ENCODE results near the gene SLC6A11. TPM values are rescaled to one million over a fixed set of nuclear protein-coding genes. Genes with fewer than 3 reads are reported as not detected.
A peak's percentile ranks its signal among the peaks of the same experiment; 100 is the strongest.

The SLC6A11 gene
- total and polyA plus RNA-seq, 9 of the 15 experiments (the other 6 are each of a cell fraction or from before 2014, with no cell fraction given), result 0.04 TPM; not detected in 8

DNA sequence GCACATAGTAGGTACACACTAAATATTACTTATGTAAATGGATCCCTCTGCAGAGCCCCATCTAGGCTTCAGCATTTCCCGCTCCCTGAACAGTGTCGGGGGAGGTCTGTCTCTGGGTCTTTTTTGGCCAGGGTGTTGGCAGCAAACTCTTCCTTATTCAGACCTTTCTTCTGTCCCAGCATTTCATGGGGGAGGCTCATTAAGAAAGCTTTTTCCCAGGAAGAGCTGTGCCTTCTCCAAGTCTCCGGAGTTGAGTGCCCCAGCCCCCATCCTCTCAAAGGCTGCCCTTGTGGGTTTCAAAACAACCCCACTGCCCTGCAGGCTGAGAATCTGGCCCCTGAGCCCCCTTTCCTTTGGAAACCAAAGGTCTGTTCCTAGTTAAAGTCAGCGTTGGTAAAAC is 25.1 kb downstream of the SLC6A11 start:
- H3K9ac ChIP-seq (ENCODE audit: insufficient read depth in 1 of 2, low read depth in 2 of 2, low read length in 2 of 2), result no peak overlapping the region
- in situ Hi-C loops (cut with MboI) (no loop called here), intact Hi-C loops (cut with micrococcal nuclease) (no loop called here)
- H3K27me3 ChIP-seq (ENCODE audit: control insufficient read depth in 2 of 2, insufficient read depth in 2 of 2, low read length in 2 of 2), result peaks cover 6 to 35% of the 10 kb centered on the region in 2 experiments; a peak in 3 of 5 replicates
- ChIA-PET POLR2A (interaction anchor here (0.7 to 1.7 kb wide), 2 partner anchors 12 to 21 kb away, joined by 3 to 4 read pairs; no protein-coding TSS in a partner anchor), CTCF (ENCODE audit: low intra/inter-chr PET ratio) (no interaction called here)
- no peak overlapping the region for H2AFZ ChIP-seq (ENCODE audit: low read depth, low read length)
- TF ChIP-seq ZKSCAN1 (IDR thresholded peaks at IDR 0.05; ENCODE audit: low read depth, low read length), result 0 out of 2 replicates have a peak, but pooled peaks have one; percentile 13
- TF ChIP-seq ELF1 (tag; IDR thresholded peaks at IDR 0.05), result no peak
- TF ChIP-seq NCOA4 (IDR thresholded peaks at IDR 0.05; ENCODE audit: partially characterized antibody), result no peak
- 3% methylated on average over 4 of the region's 4 CpGs for WGBS (ENCODE audit: insufficient coverage, low coverage, missing lambda C conversion rate)
- H3K27ac ChIP-seq (ENCODE audit: extremely low read depth, low read depth, low read length), result no peak overlapping the region
- no TSS peak for BruUV-seq (replicated peaks)
- no peak for DNase-seq (ENCODE audit: extremely low read depth in 1 of 4, low spot score in 3 of 4)
- no peaks in the 10 kb centered on the region for H3K36me3 ChIP-seq (ENCODE audit: control insufficient read depth, insufficient read depth, low read length)
- H3K9me1 ChIP-seq (ENCODE audit: control insufficient read depth, insufficient read depth, low read length), result no peaks in the 10 kb centered on the region
- H3K4me2 ChIP-seq (ENCODE audit: insufficient read depth, low read length), result no peak overlapping the region
- no peaks in the 10 kb centered on the region; the same call in 1 of the 2 replicates for H4K20me1 ChIP-seq (replicated peaks; ENCODE audit: control insufficient read depth, insufficient read depth, low read length)
- H3K9me3 ChIP-seq (replicated peaks; ENCODE audit: control insufficient read depth, insufficient read depth, low read depth, low read length), result no peaks in the 10 kb centered on the region
- FAIRE-seq, result no peak
- no peaks in the 10 kb centered on the region for H3K79me2 ChIP-seq (ENCODE audit: control insufficient read depth, insufficient read depth, low read length)
- H3K4me3 ChIP-seq, result no peak overlapping the region
- ATAC-seq, result no peak
- no peaks in the 10 kb centered on the region for H3K4me1 ChIP-seq (replicated peaks in 1 of 2; ENCODE audit: control insufficient read depth in 2 of 2, insufficient read depth in 2 of 2, low read length in 2 of 2)

DNA sequence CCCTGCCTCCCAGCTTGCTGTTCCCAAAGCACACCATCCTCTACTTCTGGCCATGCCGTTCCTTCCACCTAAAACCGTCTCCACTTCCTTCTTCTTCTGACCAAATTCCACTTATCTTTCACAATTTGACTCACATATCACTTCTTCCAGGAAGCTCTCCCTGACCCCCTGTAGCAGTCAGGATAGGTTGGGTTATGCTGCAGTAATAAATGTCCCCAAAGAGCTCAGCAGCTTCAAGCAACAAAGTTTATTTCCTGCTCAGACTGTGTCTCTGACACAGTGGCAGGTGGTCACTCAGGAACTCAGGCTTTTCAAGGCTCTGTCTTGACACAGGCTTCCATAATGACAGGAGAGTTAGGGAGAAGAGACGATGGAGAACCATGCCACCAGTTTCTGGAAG is 27.4 kb downstream of the SLC6A11 start:
- BruUV-seq (replicated peaks), result no TSS peak
- in situ Hi-C loops (cut with MboI), result no loop called here
- TF ChIP-seq, protein P1, sequence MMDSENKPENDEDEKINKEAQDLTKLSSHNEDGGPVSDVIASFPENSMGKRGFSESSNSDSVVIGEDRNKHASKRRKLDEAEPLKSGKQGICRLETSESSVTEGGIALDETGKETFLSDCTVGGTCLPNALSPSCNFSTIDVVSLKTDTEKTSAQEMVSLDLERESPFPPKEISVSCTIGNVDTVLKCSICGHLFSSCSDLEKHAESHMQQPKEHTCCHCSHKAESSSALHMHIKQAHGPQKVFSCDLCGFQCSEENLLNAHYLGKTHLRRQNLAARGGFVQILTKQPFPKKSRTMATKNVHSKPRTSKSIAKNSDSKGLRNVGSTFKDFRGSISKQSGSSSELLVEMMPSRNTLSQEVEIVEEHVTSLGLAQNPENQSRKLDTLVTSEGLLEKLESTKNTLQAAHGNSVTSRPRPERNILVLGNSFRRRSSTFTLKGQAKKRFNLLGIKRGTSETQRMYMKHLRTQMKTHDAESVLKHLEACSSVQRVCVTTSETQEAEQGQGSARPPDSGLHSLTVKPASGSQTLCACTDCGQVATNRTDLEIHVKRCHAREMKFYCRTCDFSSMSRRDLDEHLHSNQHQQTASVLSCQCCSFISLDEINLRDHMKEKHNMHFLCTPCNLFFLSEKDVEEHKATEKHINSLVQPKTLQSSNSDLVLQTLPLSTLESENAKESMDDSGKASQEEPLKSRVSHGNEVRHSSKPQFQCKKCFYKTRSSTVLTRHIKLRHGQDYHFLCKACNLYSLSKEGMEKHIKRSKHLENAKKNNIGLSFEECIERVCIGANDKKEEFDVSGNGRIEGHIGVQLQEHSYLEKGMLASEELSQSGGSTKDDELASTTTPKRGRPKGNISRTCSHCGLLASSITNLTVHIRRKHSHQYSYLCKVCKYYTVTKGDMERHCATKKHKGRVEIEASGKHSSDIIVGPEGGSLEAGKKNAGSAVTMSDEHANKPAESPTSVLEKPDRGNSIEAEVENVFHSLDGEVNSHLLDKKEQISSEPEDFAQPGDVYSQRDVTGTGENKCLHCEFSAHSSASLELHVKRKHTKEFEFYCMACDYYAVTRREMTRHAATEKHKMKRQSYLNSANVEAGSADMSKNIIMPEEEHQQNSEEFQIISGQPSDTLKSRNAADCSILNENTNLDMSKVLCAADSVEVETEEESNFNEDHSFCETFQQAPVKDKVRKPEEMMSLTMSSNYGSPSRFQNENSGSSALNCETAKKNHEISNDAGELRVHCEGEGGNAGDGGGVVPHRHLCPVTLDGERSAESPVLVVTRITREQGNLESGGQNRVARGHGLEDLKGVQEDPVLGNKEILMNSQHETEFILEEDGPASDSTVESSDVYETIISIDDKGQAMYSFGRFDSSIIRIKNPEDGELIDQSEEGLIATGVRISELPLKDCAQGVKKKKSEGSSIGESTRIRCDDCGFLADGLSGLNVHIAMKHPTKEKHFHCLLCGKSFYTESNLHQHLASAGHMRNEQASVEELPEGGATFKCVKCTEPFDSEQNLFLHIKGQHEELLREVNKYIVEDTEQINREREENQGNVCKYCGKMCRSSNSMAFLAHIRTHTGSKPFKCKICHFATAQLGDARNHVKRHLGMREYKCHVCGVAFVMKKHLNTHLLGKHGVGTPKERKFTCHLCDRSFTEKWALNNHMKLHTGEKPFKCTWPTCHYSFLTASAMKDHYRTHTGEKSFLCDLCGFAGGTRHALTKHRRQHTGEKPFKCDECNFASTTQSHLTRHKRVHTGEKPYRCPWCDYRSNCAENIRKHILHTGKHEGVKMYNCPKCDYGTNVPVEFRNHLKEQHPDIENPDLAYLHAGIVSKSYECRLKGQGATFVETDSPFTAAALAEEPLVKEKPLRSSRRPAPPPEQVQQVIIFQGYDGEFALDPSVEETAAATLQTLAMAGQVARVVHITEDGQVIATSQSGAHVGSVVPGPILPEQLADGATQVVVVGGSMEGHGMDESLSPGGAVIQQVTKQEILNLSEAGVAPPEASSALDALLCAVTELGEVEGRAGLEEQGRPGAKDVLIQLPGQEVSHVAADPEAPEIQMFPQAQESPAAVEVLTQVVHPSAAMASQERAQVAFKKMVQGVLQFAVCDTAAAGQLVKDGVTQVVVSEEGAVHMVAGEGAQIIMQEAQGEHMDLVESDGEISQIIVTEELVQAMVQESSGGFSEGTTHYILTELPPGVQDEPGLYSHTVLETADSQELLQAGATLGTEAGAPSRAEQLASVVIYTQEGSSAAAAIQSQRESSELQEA (IDR thresholded peaks at IDR 0.05; ENCODE audit: low read depth), result no peak
- TF ChIP-seq, protein P2, sequence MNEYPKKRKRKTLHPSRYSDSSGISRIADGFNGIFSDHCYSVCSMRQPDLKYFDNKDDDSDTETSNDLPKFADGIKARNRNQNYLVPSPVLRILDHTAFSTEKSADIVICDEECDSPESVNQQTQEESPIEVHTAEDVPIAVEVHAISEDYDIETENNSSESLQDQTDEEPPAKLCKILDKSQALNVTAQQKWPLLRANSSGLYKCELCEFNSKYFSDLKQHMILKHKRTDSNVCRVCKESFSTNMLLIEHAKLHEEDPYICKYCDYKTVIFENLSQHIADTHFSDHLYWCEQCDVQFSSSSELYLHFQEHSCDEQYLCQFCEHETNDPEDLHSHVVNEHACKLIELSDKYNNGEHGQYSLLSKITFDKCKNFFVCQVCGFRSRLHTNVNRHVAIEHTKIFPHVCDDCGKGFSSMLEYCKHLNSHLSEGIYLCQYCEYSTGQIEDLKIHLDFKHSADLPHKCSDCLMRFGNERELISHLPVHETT (CRISPR knock-in tag; conservative IDR thresholded peaks at IDR 0.05 in 1 of 2, IDR thresholded peaks at IDR 0.05 in 1 of 2), result no peak
- TF ChIP-seq NBN (IDR thresholded peaks at IDR 0.05; ENCODE audit: low read depth), result no peak

More for the DNA sequence above, 27.4 kb downstream of the SLC6A11 start:
- ATAC-seq, result no peak
- H3K4me3 ChIP-seq, result no peak overlapping the region
- H3K9me3 ChIP-seq (replicated peaks; ENCODE audit: control insufficient read depth, insufficient read depth, low read depth, low read length), result no peaks in the 10 kb centered on the region
- H3K9me1 ChIP-seq (ENCODE audit: control insufficient read depth, insufficient read depth, low read length), result no peaks in the 10 kb centered on the region
- no peak overlapping the region for H3K4me2 ChIP-seq (ENCODE audit: insufficient read depth, low read length)
- H3K9ac ChIP-seq (ENCODE audit: insufficient read depth in 1 of 2, low read depth in 2 of 2, low read length in 2 of 2), result no peak overlapping the region
- DNase-seq (ENCODE audit: extremely low read depth in 1 of 4, low spot score in 3 of 4), result no peak
- POLR2A ChIA-PET, result interaction anchor here (0.6 to 0.7 kb wide), 2 partner anchors 44 to 408 kb away, joined by 3 to 4 read pairs; no protein-coding TSS in a partner anchor
- intact Hi-C loops (cut with micrococcal nuclease), result no loop called here
- peaks cover 6 to 35% of the 10 kb centered on the region in 2 experiments; a peak in 3 of 5 replicates for H3K27me3 ChIP-seq (ENCODE audit: control insufficient read depth in 2 of 2, insufficient read depth in 2 of 2, low read length in 2 of 2)
- no peaks in the 10 kb centered on the region; the same call in 1 of the 2 replicates for H4K20me1 ChIP-seq (replicated peaks; ENCODE audit: control insufficient read depth, insufficient read depth, low read length)
- CTCF ChIA-PET (ENCODE audit: low intra/inter-chr PET ratio), result no interaction called here
- H3K27ac ChIP-seq (ENCODE audit: extremely low read depth, low read depth, low read length), result no peak overlapping the region
- 0% methylated on average over 3 of the region's 3 CpGs for WGBS (ENCODE audit: insufficient coverage, low coverage, missing lambda C conversion rate)
- no peaks in the 10 kb centered on the region for H3K79me2 ChIP-seq (ENCODE audit: control insufficient read depth, insufficient read depth, low read length)
- H2AFZ ChIP-seq (ENCODE audit: low read depth, low read length), result no peak overlapping the region
- no peak for FAIRE-seq
- no peaks in the 10 kb centered on the region for H3K36me3 ChIP-seq (ENCODE audit: control insufficient read depth, insufficient read depth, low read length)
- no peaks in the 10 kb centered on the region for H3K4me1 ChIP-seq (replicated peaks in 1 of 2; ENCODE audit: control insufficient read depth in 2 of 2, insufficient read depth in 2 of 2, low read length in 2 of 2)

All from K562 (cell line).